Ascending aorta (tissue), 2 donors: ENCODE results near the gene ARL15. TPM values are rescaled to one million over a fixed set of nuclear protein-coding genes. Genes with fewer than 3 reads are reported as not detected.

Source experiments
- DNase-seq, 2 donors: peaks; one replicate each; pipeline ENCODE4 v3.0.0-alpha.2; 2019; ENCODE audit warnings: low spot score in 2 of 2
- H3K27ac ChIP-seq, 2 donors: fragments of 200-600 bp; sonication (generic); one replicate each; pipeline ENCODE4 v1.5.1; 2016 to 2017; ENCODE audit warnings: mild to moderate bottlenecking in 1 of 2
- H3K27me3 ChIP-seq: fragments of 200-600 bp; sonication (generic); one replicate; pipeline ENCODE4 v1.5.1; 2017
- H3K36me3 ChIP-seq, 2 donors: fragments of 200-600 bp; sonication (generic); one replicate each; pipeline ENCODE4 v1.5.1; 2016
- H3K4me1 ChIP-seq, 2 donors: fragments of 200-600 bp; sonication (generic); one replicate each; pipeline ENCODE4 v1.5.1; 2016 to 2017; ENCODE audit warnings: mild to moderate bottlenecking in 1 of 2
- H3K4me3 ChIP-seq, 2 donors: fragments of 200-600 bp; sonication (generic); one replicate each; pipeline ENCODE4 v1.5.1; 2016 to 2017; ENCODE audit warnings: mild to moderate bottlenecking in 1 of 2
- H3K9me3 ChIP-seq, 2 donors: fragments of 200-600 bp; sonication (generic); one replicate each; pipeline ENCODE4 v1.5.1; 2016
- intact Hi-C: fragments of 100-400 bp; cut with DNase I; formaldehyde crosslinking; loops from one replicate; pipeline ENCODE4 v1.15.1; 2023
- total RNA-seq: library from RNA; depleted of rRNA; stranded (reverse); fragments of >200 nt; gene quantifications from one replicate; pipeline ENCODE4 v1.1.0, GENCODE V29; 2016
- TF ChIP-seq, protein P1 (sequence below), 3 experiments: fragments of 200-600 bp in 2 of 3; fragments of 450-650 bp in 1 of 3; sonication (generic) in 2 of 3; IDR thresholded peaks; one replicate each; pipeline ENCODE4 v1.5.1; 2016 to 2019; ENCODE audit warnings: antibody characterized with exemption in 3 of 3, mild to moderate bottlenecking in 1 of 3, moderate library complexity in 1 of 3

Gene ARL15
- total RNA-seq, 1 donor from 2014 or later: 12.5 TPM

DNA sequence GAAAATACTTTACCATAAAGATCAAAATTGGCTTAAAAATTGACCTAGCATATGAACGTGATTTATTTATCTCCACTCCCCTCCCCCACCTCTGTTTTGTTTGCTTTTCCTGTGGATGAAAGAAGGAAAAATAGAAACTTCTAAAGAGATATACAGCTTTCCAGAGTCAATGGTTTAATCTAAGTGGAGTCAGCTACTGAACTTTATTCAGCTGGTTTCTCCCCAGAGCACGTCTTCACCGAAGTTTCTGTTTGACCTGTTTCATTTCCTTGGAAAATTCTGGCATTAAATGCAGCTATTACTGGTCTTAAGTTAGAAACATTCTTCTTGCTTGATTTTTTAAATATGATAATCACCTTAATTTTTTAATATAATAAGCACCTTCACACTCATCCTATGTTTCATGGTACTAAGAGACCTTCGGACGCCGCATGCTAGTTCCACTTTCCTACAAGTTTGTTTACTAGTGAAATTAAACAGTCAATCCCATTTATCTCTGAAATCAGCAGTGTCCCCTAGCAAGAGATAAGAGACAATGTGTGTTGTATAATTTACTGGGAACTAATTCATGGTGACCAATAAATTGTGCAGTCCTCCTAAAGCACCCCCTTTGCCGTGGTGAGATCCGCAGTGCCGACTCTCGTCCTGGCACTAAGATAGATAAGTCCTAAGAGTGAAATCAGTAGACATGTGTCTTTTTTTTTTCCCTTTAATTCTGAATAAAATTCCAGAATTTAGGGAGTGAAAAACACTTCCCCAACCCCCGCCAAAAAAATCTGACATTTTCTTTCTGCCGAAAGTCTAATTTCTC lies 89.9 kb downstream of the ARL15 start:
- Histone ChIP-seq H3K27me3 (no peaks in the 10 kb centered on the region), H3K4me1 (no peaks in the 10 kb centered on the region), H3K9me3 (no peaks in the 10 kb centered on the region), H3K4me3 (peak overlapping the region in 1 of 2 donors; percentile 26), H3K36me3 (no peaks in the 10 kb centered on the region), H3K27ac (no peak overlapping the region)
- TF ChIP-seq, protein P1, sequence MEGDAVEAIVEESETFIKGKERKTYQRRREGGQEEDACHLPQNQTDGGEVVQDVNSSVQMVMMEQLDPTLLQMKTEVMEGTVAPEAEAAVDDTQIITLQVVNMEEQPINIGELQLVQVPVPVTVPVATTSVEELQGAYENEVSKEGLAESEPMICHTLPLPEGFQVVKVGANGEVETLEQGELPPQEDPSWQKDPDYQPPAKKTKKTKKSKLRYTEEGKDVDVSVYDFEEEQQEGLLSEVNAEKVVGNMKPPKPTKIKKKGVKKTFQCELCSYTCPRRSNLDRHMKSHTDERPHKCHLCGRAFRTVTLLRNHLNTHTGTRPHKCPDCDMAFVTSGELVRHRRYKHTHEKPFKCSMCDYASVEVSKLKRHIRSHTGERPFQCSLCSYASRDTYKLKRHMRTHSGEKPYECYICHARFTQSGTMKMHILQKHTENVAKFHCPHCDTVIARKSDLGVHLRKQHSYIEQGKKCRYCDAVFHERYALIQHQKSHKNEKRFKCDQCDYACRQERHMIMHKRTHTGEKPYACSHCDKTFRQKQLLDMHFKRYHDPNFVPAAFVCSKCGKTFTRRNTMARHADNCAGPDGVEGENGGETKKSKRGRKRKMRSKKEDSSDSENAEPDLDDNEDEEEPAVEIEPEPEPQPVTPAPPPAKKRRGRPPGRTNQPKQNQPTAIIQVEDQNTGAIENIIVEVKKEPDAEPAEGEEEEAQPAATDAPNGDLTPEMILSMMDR (IDR thresholded peaks at IDR 0.05): no peak
- no peak for DNase-seq
- intact Hi-C loops: loop anchor here (10.0 kb wide), 1 partner anchor 956 kb away; no protein-coding TSS in a partner anchor

DNA sequence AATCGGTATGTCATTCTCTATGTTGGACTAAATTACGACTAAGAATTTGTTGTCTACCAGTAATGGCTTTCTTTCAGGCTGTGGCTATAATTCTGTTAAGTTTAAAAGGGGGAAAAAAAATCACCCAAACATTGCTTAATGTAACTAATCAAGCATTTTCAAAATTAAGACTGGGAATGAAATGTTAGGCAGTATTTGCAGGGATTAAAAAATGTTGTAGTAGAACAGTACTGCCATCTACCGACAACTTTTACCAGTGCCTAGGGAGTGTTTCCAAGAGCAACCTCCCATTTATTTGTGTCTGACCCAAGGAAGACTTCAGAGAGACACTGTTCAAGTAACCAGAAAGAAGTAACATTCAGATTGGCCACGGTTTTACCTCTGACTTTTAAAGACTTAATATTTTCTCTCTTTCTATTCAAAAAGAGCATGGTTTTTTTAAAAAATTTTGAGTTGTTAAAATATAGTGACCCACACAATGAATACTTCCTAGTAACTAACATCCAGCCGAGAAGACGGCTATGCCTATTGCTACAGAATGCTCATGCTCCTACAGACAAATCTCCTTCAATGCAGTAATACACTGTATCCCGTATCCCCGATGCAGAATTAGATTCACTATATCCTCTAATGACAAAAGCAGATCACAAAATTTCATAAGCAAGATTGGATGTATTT lies 92.4 kb downstream of the ARL15 start:
- H3K4me3 ChIP-seq: no peak overlapping the region
- TF ChIP-seq, protein P1 (IDR thresholded peaks at IDR 0.05): peak; percentile 52 to 78 (median 68)
- intact Hi-C loops: loop anchor here (2.0 to 5.0 kb wide), 2 partner anchors 739 to 1046 kb away; no protein-coding TSS in a partner anchor
- no peaks in the 10 kb centered on the region for H3K27me3 ChIP-seq
- no peaks in the 10 kb centered on the region for H3K4me1 ChIP-seq
- H3K36me3 ChIP-seq: no peaks in the 10 kb centered on the region
- H3K27ac ChIP-seq: no peak overlapping the region
- no peaks in the 10 kb centered on the region for H3K9me3 ChIP-seq
- DNase-seq: peak in 1 of 2 donors; percentile 66

DNA sequence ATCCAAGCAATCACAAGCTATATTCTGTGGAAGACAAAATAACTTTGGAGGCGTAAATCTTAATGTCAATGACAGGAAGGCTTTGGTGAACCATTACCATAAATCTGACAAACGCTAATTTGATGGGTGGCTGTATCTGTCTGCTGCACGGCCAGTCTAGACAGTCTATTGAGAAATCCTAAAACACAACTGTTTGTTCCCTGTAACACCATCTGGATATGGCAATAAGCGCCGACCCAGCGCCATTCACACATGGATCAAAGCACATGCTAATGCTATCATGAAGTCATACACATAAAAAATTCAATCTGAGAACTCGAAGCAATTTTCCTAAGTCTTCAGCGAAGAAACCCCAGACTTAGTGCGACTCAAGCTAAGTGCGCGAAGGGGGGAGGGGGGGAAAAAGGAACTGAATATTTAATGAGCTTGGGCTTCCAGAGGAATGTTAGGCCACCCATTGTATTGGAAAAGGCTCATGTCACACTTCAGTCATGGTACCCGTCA lies 95.1 kb downstream of the ARL15 start:
- Histone ChIP-seq H3K9me3 (no peaks in the 10 kb centered on the region), H3K27ac (no peak overlapping the region), H3K27me3 (no peaks in the 10 kb centered on the region), H3K4me3 (no peak overlapping the region), H3K4me1 (peaks cover 0 to 5% of the 10 kb centered on the region in 2 donors), H3K36me3 (no peaks in the 10 kb centered on the region)
- TF ChIP-seq, protein P1 (IDR thresholded peaks at IDR 0.05): no peak
- DNase-seq: no peak
- intact Hi-C loops: loop anchor here (5.0 kb wide), 1 partner anchor 1043 kb away; no protein-coding TSS in a partner anchor

DNA sequence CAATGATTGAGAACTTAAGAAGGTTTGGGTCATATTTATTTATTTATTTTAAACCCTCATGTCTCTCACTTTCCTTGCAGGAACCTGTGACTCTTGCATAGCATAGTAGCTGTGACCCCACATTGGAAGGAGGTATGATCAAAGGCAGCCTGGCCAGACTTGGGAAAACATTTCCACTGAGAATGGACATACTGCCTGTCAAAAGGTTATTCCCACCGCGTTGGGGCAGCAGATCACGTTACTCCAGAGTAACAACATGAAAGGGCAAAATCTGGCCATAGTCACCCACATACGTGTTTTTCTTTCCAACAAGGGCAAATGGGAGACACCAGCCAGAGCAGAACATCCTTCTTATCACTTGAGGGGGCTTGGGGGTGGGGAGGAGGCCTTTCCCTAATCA lies 95.7 kb downstream of the ARL15 start:
- Histone ChIP-seq H3K4me3 (no peak overlapping the region), H3K4me1 (peaks cover 0 to 5% of the 10 kb centered on the region in 2 donors), H3K27me3 (no peaks in the 10 kb centered on the region), H3K27ac (no peak overlapping the region), H3K36me3 (no peaks in the 10 kb centered on the region), H3K9me3 (no peaks in the 10 kb centered on the region)
- DNase-seq: no peak
- TF ChIP-seq, protein P1 (IDR thresholded peaks at IDR 0.05): no peak
- intact Hi-C loops: loop anchor here (5.0 kb wide), 1 partner anchor 1042 kb away; no protein-coding TSS in a partner anchor

DNA sequence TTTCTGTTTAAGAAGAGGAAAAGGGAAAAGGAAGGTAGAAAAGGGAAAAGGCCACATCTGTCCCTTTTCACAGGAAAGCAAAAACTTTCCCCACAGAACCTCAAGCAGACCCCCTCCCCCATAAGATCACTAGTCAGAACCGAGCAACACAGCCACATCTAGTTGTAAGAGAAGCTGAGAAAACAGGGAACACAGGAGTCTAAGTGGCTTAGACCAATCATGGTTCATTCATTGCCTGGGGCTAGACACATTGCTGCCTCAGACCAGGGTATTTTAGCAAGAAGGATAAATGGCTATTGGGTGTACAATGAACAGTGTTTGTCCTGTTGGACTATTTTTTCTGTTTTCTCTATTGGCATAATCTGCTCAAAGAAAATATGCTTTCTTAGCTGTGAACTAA lies 98.0 kb downstream of the ARL15 start:
- Histone ChIP-seq H3K36me3 (no peaks in the 10 kb centered on the region), H3K4me3 (no peak overlapping the region), H3K4me1 (peaks cover 0 to 5% of the 10 kb centered on the region in 2 donors), H3K27ac (no peak overlapping the region), H3K9me3 (no peaks in the 10 kb centered on the region), H3K27me3 (no peaks in the 10 kb centered on the region)
- TF ChIP-seq, protein P1 (IDR thresholded peaks at IDR 0.05): no peak
- intact Hi-C loops: no loop called here
- no peak for DNase-seq
